OCI-M1 (cell line): Measurements from ENCODE around the gene PDZK1.
"Not testable (repeated sequence)": the region's sequence is repeated elsewhere in the genome, so short reads cannot be mapped to it uniquely, and the experiment has no call there.

ENCODE experiments used
- DNase-seq: peaks from one replicate; lab custom pipeline; 2025; lab: John Stamatoyannopoulos, UW

PDZK1 gene

DNA sequence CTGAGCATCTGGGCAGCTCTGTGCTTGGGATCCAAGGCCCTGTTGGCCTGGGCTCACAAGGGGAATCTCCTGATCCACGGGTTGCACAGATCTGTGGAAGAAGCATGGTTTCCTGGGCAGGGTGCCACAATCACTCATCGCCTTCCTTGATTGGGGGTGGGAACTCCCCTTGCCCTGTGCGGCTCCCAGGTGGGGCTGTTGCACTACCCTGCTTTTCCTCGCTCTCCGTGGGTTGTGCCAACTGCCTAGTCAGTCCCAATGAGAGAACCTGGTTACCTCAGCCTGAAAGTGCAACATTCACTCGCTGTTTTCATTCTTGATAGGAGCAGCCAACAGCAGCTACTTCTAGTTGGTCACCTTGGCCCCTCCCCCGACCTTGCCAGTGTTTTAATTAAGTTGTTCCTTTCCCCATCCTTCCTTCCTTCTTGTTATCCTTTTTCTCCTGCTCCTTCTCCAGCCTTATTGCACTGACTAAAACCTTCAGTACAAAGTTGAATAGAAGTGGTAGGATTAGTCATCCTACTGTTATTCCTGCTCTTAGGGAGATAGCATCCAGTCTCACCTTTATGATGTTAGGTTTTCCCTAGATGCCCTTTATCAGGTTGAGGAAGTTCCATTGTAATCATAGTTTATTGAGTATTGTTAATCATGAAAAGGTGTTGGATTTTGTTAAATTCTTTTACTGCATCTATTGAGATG is 50.8 kb downstream of the PDZK1 start:
- DNase-seq, result not testable (repeated sequence)

GRCh38 chr1:145643990-145644389 is 63.2 kb downstream of the PDZK1 start:
- DNase-seq, result not testable (repeated sequence)

DNA sequence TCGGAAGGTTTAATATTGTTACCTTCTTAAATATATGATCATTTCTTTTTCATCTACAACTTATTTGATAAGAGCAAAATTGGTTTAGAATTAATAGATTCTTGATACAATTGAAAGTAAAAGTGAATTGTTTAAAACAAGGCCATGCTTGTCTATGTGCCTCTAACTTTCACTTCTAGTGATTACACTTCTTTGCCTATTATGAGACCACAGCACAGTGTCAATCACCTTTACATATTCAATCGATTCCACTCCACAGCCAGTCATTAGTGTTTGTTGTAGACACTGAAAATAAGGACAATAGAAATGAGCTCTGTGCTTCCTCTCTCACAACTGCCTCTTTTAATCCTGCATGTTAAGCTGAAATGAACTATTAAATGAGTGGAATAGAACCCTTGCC is 65.3 kb downstream of the PDZK1 start:
- DNase-seq, result not testable (repeated sequence)

DNA sequence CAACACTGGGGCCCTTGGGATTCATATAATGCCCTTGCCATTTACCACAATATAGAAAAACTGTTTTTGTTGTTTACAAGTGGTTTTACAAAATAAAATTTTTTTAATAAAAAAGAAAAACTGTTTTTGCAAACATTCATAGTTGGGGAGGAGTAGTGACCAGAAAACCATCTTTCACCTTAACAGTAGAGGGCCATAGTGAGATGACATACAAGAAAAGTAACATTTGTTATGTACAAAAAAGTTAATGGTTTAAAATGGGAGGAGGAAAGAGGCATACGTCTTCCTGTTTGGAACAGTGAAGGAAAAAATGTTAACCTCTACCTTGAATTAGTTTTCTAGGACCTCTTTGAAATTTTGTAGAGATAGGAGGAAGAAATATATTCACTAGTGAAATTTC is 70.9 kb downstream of the PDZK1 start:
- DNase-seq, result not testable (repeated sequence)

GRCh38 chr1:145622177-145622576 is 85.0 kb downstream of the PDZK1 start:
- not testable (repeated sequence) for DNase-seq
